Measurements from ENCODE around the gene NAP1L1.

NAP1L1 gene

DNA sequence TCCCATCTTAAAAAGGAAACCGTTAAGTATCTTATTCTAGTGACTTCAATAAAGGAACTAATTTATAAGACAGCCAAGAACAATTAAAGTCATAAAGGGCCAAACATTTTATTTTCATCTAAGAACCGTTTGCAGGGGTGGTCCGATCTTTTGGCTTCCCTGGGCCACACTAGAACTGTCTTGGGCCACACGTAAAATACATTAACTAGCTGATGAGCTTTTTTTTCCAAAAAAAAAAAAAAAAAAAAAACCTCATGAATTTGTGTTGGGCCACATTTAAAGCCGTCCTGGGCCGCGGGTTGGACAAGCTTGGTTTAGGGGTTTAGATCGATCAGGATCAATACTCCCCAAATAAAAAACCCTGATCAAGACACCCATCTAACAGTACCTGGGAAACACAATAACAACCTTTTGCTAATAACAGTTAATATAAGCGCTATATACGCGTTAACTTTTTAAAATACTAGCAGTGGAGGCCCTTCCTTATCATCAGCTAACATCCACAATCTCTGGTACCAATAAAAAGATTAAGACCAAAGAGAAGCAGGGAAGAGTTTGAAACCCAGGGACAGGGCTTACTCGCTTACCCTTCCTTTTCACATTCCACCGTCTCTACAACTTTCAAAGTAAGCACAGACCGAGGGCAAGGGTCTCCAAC, 1.1 kb downstream of the NAP1L1 start:
- DNase-seq, result peak; percentile 26

- DNase-seq, result no peak
These were observed 2.6 kb downstream of the NAP1L1 start for GRCh38 chr12:76081909-76082308.

DNA sequence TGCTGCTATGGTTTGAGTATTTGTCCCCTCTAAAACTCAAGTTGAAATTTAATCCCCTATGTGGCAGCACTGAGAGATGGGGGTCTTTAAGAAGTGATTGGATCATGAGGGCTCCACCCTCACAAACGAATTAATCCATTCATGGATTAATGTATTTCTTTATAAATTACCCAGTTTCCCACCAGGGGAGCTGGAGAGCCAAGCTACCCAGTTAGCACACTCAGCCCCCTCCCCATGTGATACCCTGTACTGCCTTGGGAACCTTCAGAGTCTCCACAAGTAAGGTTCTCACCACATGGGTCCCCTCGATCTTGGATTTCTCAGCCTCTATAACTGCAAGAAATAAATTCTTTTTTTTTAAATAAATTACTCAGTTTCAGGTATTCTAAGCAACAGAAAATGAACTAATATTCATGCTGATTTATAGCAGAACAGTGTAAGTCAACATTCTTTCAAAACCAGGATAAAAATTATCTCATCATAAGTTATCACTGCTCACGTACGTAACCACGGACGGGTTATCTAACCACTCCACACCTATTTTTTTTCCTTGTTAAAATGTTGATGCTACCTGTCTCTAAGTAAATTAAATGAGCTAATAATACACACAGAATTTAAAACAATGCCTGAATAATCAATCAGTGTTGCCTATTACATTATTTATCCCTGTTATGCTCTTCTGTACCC, 3.6 kb downstream of the NAP1L1 start:
- peak; percentile 15 for DNase-seq

- DNase-seq, result no peak
These were observed 4.3 kb downstream of the NAP1L1 start for GRCh38 chr12:76080017-76080728.

- DNase-seq, result no peak
These were observed 5.7 kb downstream of the NAP1L1 start for GRCh38 chr12:76078748-76079147.

GRCh38 chr12:76075448-76075847, 9.0 kb downstream of the NAP1L1 start:
- no peak for DNase-seq

- no peak for DNase-seq
These were observed 9.7 kb downstream of the NAP1L1 start for GRCh38 chr12:76074701-76075336.

GRCh38 chr12:76073561-76073960, 10.9 kb downstream of the NAP1L1 start:
- no peak for DNase-seq

DNA sequence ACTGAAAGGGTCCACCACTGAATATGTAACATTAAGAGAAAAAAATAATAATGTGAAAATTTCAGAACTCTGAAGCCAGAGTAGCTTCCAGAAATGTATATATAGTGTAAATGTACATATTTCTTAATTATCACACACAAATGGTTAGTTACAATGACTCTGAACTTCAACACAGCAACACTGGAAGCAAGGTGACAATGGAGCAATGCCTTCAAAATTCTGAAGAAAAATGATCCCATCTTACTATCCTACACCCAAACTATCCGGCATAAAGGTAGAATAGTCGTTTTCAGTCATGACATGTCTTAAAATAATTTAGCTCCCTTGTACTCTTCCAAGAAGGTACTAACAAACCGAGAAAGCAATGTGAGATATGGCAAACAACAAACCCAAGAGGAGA, 11.9 kb downstream of the NAP1L1 start:
- DNase-seq, result no peak

GRCh38 chr12:76069339-76069738, 15.1 kb downstream of the NAP1L1 start:
- no peak for DNase-seq

GRCh38 chr12:76065917-76066316, 18.6 kb downstream of the NAP1L1 start:
- no peak for DNase-seq

DNA sequence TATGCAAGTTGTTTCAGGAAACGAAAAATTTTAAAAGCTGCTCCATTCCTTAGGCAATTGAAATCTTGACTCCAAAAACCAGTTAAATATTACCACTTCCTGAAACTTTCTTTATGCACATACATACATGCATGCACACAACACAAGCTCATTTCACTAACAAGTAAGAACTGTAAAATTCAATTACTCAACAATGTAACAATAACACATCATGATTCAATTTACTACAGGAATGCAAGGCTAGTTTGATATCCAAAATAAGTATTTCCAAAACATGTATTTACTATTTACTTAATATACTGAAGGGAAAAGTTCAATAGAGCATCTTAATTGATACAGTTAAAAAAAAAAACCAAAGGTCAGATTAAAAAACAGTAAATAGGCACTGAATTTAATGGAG, 19.6 kb downstream of the NAP1L1 start:
- no peak for DNase-seq

GRCh38 chr12:76060111-76060510, 24.4 kb downstream of the NAP1L1 start:
- no peak for DNase-seq

DNA sequence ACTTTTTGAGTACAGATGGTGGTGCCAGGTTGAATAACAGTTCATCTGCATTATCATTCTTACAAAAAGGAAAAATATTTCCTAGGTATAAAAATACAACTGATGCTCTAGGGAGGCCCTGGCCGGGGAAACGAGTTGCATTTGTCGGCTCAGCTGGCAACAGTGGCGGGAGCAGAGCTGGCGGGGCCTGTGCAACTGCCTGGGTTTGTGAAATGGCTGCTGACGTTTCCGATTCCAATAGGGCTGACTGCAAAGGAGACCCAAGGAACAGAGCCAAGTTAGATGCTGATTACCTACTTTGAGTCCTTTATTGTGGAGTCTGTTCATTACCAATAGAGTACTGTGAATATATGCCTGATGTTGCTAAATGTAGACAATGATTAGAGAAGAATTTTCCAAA, 27.2 kb downstream of the NAP1L1 start:
- no peak for DNase-seq

GRCh38 chr12:76055393-76055792, 29.1 kb downstream of the NAP1L1 start:
- no peak for DNase-seq

GRCh38 chr12:76049575-76050251, 34.8 kb downstream of the NAP1L1 start:
- no peak for DNase-seq

DNA sequence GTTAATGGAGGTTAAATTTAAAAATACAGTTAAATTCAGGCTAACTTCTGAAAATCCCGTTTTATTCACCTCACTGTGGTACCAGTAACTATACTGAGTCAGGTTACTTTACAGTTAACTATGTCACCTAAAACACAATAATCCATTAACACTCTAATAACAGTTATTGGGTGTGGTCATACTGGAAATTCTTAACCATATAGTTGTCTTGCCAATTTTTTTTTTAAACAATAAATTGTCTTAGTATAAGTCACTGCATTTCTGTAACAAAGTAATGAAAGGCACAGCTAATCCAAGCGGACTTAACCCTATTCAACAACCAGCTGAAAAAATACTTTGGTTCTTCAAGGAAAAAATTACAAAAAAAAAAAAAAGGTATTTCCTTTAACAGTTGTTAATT, 36.7 kb downstream of the NAP1L1 start:
- DNase-seq, result no peak

DNA sequence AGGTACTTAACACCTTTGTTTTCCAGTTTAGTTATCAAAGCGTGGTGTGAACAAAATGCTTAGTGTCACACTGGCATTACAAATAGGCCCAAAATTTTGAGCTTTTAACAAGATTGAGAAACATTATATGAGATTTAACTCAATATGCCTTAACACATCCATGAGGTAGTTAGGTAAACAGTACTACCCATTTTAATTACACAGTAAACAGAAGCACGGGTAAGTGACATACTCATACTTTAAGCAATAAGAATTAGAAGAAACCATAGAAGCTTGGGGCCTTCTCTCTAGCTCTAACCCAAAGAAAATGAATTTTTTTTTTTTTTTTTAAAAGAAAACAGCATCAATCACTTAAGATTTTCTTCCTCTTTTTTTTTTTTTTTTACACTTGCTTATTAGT, 37.4 kb downstream of the NAP1L1 start:
- DNase-seq, result no peak

DNA sequence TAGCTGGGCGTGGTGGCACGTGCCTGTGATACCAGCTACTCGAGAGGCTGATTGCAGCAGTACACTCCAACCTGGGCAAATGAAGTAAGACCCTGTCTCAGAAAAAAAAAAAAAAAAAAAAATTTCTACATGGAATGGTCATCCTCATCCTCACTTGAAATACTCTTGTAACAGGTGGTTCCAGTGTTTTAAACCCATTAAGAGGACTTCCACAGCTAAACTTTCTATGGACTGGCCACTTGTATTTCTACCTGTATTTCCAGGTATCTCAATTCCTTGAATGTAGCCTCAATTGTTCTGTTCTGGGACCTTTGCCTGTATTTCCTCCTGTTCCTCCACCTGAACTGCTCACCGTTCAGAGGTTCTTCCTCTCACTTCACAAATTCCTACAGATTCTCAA, 41.1 kb downstream of the NAP1L1 start:
- no peak for DNase-seq

DNA sequence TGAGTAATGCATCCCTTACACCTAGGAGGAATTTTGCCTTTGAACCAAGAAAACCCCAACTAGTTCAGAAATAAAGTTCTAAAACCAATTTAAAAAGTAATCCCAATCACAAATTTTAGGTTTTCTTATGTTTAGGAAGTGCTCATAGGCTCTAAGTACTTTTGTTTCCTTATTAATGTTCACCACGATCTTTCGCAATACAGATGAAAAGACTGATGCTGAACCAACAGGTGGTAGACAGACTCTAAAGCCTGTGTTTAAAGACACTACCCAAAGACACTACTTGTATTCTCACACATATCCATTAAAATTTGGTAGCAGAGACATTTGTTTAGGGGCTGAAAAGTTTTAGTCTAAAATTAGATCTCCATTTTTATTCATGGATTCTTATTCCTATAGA, 42.3 kb downstream of the NAP1L1 start:
- no peak for DNase-seq

GRCh38 chr12:76041406-76041805, 43.1 kb downstream of the NAP1L1 start:
- DNase-seq, result no peak

- no peak for DNase-seq
These were observed 44.0 kb downstream of the NAP1L1 start for GRCh38 chr12:76040461-76040860.

DNA sequence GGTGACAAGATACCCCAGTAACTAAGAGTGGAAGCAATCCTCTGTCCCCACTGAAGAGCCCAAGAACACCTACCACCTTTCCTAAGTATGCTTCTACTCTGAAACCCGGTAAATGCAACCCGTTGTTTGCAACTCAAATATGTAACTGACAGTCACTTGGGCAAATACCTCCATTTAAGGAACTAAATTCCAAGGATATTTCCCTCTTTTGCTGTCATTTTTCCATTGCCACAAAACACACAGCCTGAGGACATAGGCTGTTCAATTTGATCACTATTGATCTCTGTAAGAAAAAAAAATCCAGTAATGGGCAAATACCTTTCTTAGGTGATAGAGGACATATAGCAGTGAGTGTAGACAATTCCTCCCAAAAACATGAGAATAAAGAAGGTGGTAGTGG, 46.3 kb downstream of the NAP1L1 start:
- no peak for DNase-seq
